Left colon (tissue), 2 donors: ENCODE data around the gene TMEM207. TPM values are rescaled to one million over a fixed set of nuclear protein-coding genes. Genes with fewer than 3 reads are reported as not detected.
"Not testable (repeated sequence)": the region's sequence is repeated elsewhere in the genome, so short reads cannot be mapped to it uniquely, and the experiment has no call there.

Experiments
- ATAC-seq: fragments of 200-7000 bp; cut with Tn5 transposase; one replicate; pipeline ENCODE4 v1.9.1; 2020; ENCODE audit warnings: mild to moderate bottlenecking, moderate library complexity
- DNase-seq, 2 donors: peaks; one replicate each; pipeline ENCODE4 v3.0.0-alpha.2; 2020
- intact Hi-C, 2 donors: fragments of 100-400 bp; cut with DNase I in 1 of 2; cut with micrococcal nuclease in 1 of 2; formaldehyde crosslinking; loops; one replicate each; pipeline versions ENCODE4 v1.11.2 to v1.14.0; 2022; cut with DNase I, micrococcal nuclease
- long read RNA-seq: library from polyadenylated mRNA; unstranded; transcript quantifications from one replicate; pipeline ENCODE4 v2.0.0, GENCODE V29; 2021
- total RNA-seq, 2 donors: library from RNA; stranded (reverse); fragmentation: NEBNext Ultra II Directional; extraction: Animal tissue kit (Norgen Biotek cat#: 25700); gene quantifications; one replicate each; pipeline ENCODE4 v1.2.1, GENCODE V29; 2021
- donor health status: DM: no; HTN: no; CAD: no.
- donor health status: DM: yes; HTN: yes; CAD: no.

The TMEM207 gene
- total RNA-seq = not detected
- long read RNA-seq = 0 reads

GRCh38 chr3:190449801-190450200 lies at the start of gene TMEM207:
Gene TMEM207, minus strand, starts transcription at chr3:190449901. Its CDS starts 92 bp downstream, at chr3:190449809.
- intact Hi-C loops = no loop called here
- DNase-seq (no peak), ATAC-seq (no peak)

GRCh38 chr3:190499122-190499521 lies 49.4 kb upstream of the TMEM207 start:
- DNase-seq (no peak), ATAC-seq (no peak)
- intact Hi-C loops = no loop called here

- intact Hi-C loops = no loop called here
- ATAC-seq = no peak
- no peak for DNase-seq
Observed at GRCh38 chr3:190498293-190498692, 48.6 kb upstream of the TMEM207 start.

- ATAC-seq (no peak), DNase-seq (no peak)
- intact Hi-C loops = no loop called here
Observed at GRCh38 chr3:190497811-190498210, 48.1 kb upstream of the TMEM207 start.

- DNase-seq (no peak), ATAC-seq (no peak)
- intact Hi-C loops = no loop called here
Observed at GRCh38 chr3:190496859-190497258, 47.2 kb upstream of the TMEM207 start.

GRCh38 chr3:190495796-190496195 lies 46.1 kb upstream of the TMEM207 start:
- intact Hi-C loops = no loop called here
- ATAC-seq = no peak
- no peak for DNase-seq

GRCh38 chr3:190495354-190495753 lies 45.7 kb upstream of the TMEM207 start:
- DNase-seq = no peak
- ATAC-seq = no peak
- intact Hi-C loops = no loop called here

- ATAC-seq (no peak), DNase-seq (no peak)
- intact Hi-C loops = no loop called here
Observed at GRCh38 chr3:190494907-190495306, 45.2 kb upstream of the TMEM207 start.

GRCh38 chr3:190492966-190493365 lies 43.3 kb upstream of the TMEM207 start:
- ATAC-seq (no peak), DNase-seq (no peak)
- intact Hi-C loops = no loop called here

GRCh38 chr3:190492129-190492528 lies 42.4 kb upstream of the TMEM207 start:
- intact Hi-C loops = no loop called here
- ATAC-seq (no peak), DNase-seq (no peak)

GRCh38 chr3:190491533-190492054 lies 41.9 kb upstream of the TMEM207 start:
- no peak for ATAC-seq
- no peak for DNase-seq

GRCh38 chr3:190486908-190487607 lies 37.4 kb upstream of the TMEM207 start:
- intact Hi-C loops = no loop called here
- no peak for DNase-seq
- no peak for ATAC-seq

More at GRCh38 chr3:190491533-190492054, 41.9 kb upstream of the TMEM207 start:
- intact Hi-C loops = no loop called here

GRCh38 chr3:190486533-190486864 lies 36.8 kb upstream of the TMEM207 start:
- intact Hi-C loops = no loop called here
- no peak for DNase-seq
- ATAC-seq = no peak

- DNase-seq (no peak), ATAC-seq (no peak)
- intact Hi-C loops = no loop called here
Observed at GRCh38 chr3:190485830-190486532, 36.3 kb upstream of the TMEM207 start.

- ATAC-seq (no peak), DNase-seq (no peak)
- intact Hi-C loops = no loop called here
Observed at GRCh38 chr3:190481779-190482178, 32.1 kb upstream of the TMEM207 start.

- DNase-seq, intact Hi-C loops, ATAC-seq: not testable (repeated sequence)
Observed at GRCh38 chr3:190473261-190473660, 23.6 kb upstream of the TMEM207 start.

- ATAC-seq (no peak), DNase-seq (no peak)
- intact Hi-C loops = no loop called here
Observed at GRCh38 chr3:190467922-190468321, 18.2 kb upstream of the TMEM207 start.

- intact Hi-C loops = no loop called here
- no peak for DNase-seq
- no peak for ATAC-seq
Observed at GRCh38 chr3:190458040-190458439, 8.3 kb upstream of the TMEM207 start.

GRCh38 chr3:190456770-190457169 lies 7.1 kb upstream of the TMEM207 start:
- DNase-seq = no peak
- no peak for ATAC-seq
- intact Hi-C loops = no loop called here

- DNase-seq = no peak
- no peak for ATAC-seq
- intact Hi-C loops = no loop called here
Observed at GRCh38 chr3:190455828-190456227, 6.1 kb upstream of the TMEM207 start.
